ENCODE data around the gene HSPB9.

The HSPB9 gene

DNA sequence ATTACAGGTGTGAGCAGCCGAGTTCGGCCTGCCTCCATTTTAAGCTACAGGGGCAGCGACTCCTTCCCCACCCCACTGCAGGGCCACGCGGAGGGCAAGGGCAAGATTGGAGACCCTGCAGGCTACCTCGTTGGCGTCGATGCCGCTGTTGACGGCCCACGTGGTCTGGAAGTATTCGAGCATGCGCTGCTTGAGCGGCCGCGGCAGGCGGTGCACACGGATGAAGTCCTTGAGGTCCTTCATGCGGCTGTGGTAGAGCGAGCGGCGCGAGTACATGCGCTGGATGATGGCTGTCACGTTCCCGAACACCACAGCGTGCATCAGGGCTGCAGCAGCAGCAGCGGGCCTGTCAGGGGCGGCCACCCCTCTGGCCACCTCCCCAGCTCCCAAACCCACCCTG is 46.7 kb downstream of the HSPB9 start:
- TF ChIP-seq, protein P1, sequence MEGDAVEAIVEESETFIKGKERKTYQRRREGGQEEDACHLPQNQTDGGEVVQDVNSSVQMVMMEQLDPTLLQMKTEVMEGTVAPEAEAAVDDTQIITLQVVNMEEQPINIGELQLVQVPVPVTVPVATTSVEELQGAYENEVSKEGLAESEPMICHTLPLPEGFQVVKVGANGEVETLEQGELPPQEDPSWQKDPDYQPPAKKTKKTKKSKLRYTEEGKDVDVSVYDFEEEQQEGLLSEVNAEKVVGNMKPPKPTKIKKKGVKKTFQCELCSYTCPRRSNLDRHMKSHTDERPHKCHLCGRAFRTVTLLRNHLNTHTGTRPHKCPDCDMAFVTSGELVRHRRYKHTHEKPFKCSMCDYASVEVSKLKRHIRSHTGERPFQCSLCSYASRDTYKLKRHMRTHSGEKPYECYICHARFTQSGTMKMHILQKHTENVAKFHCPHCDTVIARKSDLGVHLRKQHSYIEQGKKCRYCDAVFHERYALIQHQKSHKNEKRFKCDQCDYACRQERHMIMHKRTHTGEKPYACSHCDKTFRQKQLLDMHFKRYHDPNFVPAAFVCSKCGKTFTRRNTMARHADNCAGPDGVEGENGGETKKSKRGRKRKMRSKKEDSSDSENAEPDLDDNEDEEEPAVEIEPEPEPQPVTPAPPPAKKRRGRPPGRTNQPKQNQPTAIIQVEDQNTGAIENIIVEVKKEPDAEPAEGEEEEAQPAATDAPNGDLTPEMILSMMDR (IDR thresholded peaks at IDR 0.05; ENCODE audit: low read depth, low read length) = no peak
- no peak for DNase-seq (ENCODE audit: extremely low read depth, low read depth)

DNA sequence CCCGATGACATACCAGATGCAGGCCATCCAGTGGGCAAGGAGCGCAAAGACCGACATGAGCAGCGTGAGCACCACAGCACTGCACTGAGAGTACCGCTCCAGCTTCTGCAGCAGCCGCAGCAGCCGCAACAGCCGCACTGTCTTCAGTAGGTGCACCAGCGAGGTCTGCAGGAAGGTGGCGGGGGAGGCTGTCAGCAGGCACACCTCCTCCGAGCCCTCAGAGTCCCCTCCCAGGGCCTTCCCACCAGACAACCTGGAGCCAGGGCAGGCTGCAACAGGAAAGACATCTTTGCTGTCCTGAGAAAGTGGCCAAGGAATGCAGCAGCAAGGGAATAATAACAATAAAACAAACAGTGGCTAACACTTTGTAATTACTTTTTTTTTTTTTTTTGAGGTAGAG is 49.2 kb downstream of the HSPB9 start:
- no peak for DNase-seq (ENCODE audit: extremely low read depth, low read depth)
- TF ChIP-seq, protein P1 (IDR thresholded peaks at IDR 0.05; ENCODE audit: low read depth, low read length) = no peak

Data from AG09319 (cell line).